Esophagus muscularis mucosa (tissue), 3 donors: ENCODE results near the gene PRDM16.

Source experiments
- CTCF ChIP-seq, 3 experiments: fragments of 200-600 bp in 2 of 3; fragments of 450-650 bp in 1 of 3; sonication (generic) in 2 of 3; IDR thresholded peaks; one replicate each; pipeline ENCODE4 v1.5.1; 2017 to 2019; ENCODE audit warnings: antibody characterized with exemption in 3 of 3, mild to moderate bottlenecking in 2 of 3, moderate library complexity in 1 of 3
- EP300 ChIP-seq: sonication (generic); formaldehyde crosslinking; IDR thresholded peaks from one replicate; pipeline ENCODE4 v1.6.1; 2017; ENCODE audit warnings: antibody characterized with exemption

GRCh38 chr1:3244025-3244926, 175.3 kb downstream of the PRDM16 start:
- no peak for TF ChIP-seq CTCF (IDR thresholded peaks at IDR 0.05)
- no peak for TF ChIP-seq EP300
